AML-193 (cell line): Measurements from ENCODE around the gene PTGDS.

Experiments used
- DNase-seq, 2 experiments: peaks; one replicate each; lab custom pipeline; 2025; lab: John Stamatoyannopoulos, UW

Gene PTGDS

DNA sequence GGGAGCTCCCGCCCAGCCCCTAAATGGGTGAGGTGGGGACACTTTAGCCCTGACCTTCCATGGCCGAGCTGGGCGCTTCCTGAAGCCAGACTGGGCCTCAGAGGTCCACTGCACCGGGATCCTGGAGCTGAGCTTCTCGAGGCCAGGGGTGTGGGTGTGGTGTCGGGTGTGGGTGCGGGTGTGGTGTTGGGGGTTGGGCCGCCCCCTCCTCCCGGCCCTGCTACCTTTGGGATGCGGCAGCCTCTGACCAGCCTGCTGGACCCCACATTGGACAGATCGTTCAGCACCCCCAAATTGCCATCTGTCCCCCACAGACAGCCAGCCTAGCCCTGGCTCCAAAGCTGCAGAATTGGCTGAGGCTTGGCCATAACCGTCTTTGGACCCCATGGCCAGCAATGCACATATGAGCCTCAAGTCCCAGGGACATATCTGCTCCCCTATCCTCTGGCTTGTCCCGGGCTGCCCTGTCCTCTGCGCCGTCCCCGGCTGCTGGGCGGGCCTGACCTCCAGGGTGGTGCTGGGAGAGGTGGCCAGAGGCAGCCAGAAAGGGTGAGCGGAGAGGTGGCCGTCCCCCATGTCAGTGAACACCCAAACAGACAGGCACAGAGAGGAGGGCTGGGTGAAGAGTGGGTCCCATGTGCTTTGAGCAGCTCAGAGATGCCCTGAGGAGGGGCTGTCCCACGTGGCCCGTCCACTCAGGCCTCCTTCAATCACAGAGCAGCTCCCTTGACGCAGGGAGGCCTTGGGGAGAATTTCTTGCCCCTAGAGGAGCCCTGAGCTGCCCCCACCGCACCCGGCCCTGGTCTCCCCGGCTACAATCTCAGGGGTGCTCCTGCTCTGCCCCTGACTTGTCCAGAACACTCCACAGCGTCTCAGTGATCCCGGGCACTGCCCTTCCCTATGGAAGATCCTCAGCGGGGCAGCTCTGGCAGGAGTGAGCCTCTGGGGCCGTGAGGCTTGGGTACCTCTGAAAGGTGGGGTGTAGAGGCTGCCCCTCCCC is 3.4 kb upstream of the PTGDS start:
- no peak for DNase-seq

DNA sequence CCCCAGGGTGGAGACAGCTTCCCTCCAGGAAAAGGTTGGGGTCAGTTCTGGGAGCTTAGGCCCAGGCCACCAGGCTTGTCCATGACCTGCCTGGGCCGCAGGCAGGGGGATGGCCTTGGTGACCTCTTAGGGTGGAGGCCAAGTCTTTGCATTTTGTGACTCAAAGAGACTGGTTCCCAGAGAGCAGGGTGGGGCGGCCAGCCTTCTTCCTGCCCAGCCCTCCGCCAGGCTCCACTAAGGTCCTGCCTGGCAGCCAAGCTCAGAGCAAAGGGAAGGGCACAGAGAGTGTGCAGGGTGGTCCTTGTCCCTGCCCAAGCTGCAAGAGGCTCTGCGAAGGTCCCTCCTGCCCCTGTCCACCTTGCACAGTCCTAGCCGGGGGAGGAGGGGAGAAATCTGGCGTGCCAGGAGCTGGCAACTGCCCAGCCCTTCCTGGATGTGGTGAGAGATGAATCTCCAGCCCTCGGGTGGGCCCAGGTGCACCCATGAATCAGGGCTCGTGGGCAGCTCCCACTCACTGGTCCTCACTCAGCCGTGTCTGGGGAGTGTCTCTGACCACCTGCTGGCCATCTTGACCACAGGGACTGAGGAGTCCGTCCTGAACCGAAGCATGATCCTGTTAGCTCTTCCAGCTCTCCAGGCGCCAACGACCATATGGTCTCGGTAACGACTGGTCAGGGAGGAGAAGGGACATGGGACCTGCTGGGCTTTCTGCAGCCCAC is 2.3 kb upstream of the PTGDS start:
- DNase-seq: no peak

DNA sequence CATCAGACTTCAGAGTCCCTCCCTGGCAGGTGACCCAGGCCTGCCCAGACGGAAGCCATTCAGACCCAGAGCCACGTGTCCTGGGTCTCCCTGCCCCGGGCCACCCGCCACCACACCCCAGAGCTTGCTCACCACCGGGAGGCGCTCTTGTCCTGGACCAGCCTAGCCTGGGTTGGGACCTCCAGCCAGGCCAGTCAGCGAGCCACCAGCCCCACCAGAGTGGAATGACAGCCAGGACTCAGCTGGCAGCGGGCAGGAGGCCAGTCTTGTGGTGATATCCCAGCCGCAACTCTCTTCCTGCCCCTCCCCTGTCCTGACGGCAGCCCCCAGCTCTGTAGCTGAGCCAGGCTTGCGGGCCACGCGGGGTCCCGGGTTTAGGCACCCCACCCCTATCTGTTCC is 1.7 kb upstream of the PTGDS start:
- DNase-seq: no peak

- DNase-seq: no peak
These were observed 357 bp downstream of the PTGDS start for GRCh38 chr9:136977649-136978072.

DNA sequence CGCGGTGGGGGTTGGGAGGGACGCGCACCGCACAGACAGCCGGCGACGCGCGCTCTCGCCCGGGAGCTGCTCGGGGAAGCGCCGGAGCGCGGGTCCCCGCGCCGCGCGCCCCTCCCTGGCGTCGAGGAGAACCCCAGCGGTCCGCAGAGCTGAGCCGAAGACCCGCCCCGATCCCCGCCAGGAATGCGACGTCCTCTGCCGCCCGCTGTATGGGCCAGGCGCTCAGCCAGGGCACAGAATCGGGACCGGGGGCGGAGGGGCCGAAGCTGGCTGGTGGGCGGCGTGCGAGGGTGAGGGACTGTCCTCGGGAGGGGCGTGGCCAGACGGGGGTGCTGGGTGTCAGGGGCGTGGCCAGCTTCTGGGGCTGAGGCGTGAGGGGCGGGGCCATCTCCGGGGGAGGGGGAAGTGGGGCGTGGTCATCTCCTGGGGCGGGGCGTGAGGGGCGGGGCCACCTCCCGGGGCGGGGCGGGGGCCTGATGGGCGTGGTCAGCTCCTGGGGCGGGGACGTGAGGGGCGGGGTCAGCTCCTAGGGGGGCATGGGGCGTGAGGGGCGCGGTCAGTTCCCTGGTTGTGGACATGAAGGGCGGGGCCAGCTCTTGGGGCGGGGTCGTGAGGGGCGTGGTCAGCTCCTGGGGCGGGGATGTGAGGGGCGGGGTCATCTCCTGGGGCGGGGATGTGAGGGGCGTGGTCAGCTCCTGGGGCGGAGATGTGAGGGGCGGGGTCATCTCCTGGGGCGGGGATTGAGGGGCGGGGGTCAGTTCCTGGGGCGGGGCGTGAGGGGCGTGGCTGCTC is 965 bp downstream of the PTGDS start:
- no peak for DNase-seq

DNA sequence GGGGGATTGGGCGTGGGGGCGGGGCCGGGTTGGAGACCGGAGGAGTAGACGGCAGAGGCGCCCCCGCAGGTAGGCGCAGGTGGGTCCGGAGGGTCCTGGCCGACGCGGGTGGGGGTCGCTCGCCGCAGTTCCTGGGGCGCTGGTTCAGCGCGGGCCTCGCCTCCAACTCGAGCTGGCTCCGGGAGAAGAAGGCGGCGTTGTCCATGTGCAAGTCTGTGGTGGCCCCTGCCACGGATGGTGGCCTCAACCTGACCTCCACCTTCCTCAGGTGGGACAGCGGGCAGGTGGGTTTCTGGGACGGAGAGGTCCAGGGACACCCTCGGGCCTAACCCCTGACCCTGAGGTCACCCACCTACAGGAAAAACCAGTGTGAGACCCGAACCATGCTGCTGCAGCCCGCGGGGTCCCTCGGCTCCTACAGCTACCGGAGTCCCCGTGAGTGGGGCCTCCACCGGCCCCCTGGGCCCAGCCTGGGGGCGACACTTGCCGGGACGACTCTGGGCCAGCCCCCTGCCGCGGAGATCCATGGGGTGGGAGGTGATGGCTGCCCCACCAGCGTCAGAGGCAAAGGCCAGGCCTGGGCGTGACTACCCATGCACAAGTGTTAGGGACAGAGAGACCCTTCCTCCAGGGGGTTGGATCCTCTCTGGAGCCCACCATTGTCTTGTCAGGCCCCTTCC is 1.7 kb downstream of the PTGDS start:
- no peak for DNase-seq

DNA sequence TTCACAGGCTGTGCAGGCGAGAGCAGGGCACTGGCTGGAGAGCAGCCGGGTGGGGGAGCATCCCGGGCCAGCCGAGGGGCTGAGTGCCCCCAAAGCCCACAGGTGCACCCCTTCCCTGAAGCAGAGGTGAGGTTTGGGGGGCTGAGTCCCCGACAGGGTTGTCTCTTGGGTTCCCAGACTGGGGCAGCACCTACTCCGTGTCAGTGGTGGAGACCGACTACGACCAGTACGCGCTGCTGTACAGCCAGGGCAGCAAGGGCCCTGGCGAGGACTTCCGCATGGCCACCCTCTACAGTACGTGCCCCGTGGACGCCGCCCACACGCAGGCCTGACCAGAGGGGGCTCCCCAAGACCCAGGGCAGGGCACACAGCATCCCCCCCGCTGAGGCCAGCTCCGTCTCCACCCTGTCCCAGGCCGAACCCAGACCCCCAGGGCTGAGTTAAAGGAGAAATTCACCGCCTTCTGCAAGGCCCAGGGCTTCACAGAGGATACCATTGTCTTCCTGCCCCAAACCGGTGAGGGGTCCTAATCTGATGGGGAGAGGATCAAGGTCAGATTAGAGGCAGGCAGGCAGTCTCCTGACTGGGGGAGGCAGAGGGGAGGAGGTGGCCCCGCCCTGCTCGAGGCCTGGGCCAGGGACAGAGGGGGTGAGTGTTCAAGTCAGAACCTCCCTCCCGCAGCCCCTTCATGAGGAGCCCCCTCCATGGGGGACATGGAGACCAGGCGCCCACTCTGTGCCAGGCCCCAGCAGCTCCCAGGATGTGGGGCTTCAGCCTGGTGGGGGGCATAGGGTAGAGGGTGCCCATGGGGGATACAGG is 2.7 kb downstream of the PTGDS start:
- no peak for DNase-seq

GRCh38 chr9:136980669-136981478 is 3.6 kb downstream of the PTGDS start:
- DNase-seq: no peak

GRCh38 chr9:136981588-136982231 is 4.4 kb downstream of the PTGDS start:
- DNase-seq: no peak

DNA sequence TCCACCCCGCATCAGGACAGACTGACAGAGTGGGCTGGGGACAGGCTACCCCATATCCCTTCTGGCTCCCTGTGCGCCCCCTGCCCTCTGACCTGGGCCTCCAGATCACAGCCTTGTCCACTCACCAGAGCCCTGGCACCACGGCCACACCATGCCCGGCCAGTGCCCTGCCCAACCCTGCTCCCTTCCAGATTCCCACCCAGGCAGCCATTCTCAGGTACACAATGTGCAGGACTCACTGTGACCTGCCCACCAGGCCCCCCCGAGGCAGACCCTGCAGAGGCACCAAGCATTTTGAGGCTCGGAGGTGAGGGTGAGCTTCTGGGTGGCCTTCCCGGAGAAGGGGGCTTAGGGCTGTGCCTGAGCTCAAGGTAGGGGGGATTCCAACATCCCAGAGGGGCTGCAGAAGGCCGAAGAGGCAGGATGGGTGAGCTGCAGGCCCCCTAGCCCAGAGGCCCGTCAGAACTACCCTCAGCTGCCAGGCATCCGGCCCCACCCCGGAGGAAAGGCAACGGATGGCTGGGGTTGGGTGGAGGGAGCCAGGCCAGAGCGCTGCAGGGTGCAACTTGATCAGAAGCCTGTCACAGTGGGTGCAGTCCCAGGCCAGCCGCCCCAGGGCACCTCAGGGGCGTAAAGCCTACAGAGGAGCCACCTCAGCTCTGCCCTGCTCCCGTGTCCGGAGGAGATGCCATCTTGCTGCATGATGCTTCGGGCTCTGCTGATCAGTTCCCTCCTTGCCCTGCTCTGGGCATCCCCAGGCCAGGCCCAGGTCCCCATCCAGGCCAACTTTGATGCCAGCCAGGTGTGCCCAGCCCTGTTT is 5.1 kb downstream of the PTGDS start, which contains the start of gene LCNL1:
Gene LCNL1 (plus strand): TSS at position 762 of the 820 bp plus-strand sequence. CDS start 594 bp downstream, outside the sequence.
- DNase-seq: no peak

- DNase-seq: no peak
These were observed 5.9 kb downstream of the PTGDS start for GRCh38 chr9:136983167-136983566.

DNA sequence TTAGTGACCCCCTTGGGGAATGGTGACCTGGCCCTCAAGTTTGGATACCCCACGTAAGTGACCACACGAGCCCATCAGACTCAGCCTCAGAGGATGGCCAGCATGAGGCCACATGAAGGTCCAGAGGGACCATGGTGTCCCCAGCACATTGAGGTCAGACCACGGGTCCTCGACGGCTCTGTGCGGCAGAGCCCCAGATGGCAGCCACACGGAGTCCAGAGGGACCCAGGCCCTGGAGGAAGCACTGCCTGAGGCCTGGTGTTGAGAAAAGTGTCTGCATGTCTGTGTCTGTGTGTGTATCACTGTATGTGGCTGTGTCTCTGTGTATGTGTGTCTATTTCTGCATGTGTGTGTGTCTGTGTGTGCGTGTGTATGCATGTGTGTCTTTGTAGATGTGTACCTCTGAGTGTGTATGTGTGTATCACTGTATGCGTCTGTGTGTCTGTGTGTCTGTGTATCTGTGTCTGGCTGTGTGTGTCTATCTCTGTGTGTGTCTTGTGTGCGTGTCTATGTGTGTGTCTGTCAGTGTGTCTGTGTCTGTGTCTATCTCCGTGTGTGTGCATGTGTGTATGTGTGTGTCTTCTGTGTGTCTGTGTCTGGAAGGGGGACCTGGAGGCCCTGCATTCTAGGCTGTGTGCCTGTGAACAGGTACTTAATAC is 6.5 kb downstream of the PTGDS start:
- DNase-seq: no peak

DNA sequence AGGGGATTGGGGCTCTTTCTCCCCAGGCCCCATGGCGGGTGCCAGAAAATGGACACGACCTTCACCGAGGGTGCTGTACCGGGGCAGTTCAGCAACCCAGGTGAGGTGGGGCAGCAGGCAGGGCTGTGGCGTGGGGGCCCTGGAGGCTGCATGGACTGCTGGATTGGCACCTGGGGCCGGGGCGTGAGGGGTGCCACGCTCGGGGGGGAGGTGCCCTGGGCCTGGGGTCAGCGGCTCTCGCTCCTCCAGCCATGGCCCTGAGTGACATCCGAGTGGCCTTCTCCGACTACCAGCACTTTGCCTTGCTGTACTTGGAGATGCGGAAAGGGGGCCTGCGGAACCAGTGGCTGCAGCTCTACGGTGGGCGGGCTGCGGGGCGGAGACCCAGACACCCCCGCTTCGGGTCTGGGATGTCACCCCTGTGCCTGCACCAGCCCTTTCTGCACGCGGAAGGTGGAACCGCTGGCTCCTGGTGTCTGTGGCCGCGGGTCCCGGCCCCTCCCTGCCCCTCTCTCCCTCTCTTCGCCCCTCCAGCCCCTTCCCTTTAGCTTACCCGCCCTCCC is 7.2 kb downstream of the PTGDS start:
- no peak for DNase-seq

DNA sequence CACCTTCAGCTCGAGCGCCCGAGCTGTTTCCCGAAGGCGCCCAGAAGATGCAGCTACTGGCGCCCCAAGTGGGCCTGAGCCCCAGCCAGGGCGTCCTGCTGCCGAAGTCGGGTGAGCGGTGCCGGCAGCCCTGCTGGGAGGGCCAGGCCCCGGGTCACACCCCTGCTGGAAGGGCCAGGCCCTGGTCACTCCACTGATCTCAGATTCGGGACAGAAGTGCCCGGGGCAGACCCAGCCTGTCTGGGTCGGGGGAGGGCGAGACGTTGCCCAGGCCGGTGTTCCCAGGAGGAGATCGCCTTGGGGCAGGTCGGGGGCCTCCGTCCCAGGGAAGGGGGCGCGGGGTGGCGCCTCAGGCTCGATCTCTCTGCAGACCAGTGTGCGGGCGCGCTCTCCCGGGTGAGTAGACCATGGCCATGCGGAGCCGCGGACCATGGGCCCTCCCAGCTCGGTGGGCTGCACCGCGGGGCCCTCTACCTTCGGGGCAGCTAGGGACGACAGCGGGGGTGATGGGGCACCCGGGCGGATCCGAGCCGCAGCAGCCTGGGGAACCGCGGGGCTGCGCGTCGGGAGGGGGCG is 7.8 kb downstream of the PTGDS start:
- no peak for DNase-seq

GRCh38 chr9:136985853-136986252 is 8.5 kb downstream of the PTGDS start:
- DNase-seq: no peak

DNA sequence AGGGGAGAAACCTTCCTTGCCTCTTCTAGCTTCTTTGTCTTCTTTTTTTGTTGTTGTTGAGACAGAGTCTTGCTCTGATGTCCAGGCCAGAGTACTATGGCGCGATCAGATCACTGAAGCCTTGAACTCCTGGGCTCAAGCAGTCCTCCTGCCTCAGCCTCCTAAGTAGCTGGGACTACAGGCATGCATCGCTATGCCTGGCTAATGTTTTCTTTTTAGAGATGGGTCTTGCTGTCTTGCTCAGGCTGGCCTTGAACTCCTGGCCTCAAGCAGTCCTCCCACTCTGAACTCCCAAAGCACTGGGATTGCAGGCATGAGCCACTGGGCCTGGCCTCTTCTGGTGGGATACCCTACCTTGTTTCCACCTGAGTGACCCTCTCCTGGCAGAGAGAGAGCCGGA is 11.6 kb downstream of the PTGDS start:
- no peak for DNase-seq

DNA sequence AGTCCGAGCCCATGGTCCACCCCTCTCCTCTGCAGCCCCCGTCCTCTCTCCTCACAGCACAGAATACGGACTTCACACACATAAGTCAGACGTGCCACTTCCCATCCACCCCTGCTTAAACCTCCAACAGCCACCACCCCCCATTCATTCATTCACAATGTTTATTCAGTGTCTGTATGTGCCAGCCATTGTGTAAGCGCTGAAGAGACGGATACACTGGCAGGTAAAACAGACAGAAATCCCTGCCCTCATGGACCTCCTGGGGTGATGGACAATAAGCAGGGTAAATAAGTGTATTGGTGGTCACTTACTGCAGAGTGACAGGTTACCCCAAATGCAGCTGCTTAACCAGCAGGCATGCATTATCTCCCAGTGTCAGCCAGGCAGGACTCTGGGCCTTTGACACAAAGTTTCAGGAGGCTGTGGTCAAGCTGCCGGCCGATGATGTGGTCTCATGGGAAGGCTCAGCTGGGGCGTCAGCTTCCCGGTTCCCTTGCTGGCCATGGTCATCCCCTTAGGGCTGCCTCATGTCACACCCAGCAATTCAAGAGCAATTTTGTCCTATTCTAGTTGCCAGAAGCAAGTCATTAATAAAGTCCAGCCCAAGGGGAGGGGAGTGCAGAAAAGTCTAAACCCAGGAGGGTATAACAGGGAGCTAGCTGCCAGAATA is 13.1 kb downstream of the PTGDS start:
- DNase-seq: no peak
